UCSD-AML1 (cell line): Measurements from ENCODE around the gene OAS3.
A peak's percentile ranks its signal among the peaks of the same experiment; 100 is the strongest.
"Not testable (repeated sequence)": the region's sequence is repeated elsewhere in the genome, so short reads cannot be mapped to it uniquely, and the experiment has no call there.

Experiments
- DNase-seq: peaks from one replicate; lab custom pipeline; 2025; ENCODE audit not compliant: unreplicated experiment; lab: John Stamatoyannopoulos, UW

The OAS3 gene

GRCh38 chr12:112919121-112919520, 19.2 kb upstream of the OAS3 start:
- no peak for DNase-seq

GRCh38 chr12:112924986-112925385, 13.3 kb upstream of the OAS3 start:
- peak; percentile 31 for DNase-seq

GRCh38 chr12:112926416-112927033, 11.7 kb upstream of the OAS3 start:
- not testable (repeated sequence) for DNase-seq

- DNase-seq = no peak
These were observed 10.8 kb upstream of the OAS3 start for GRCh38 chr12:112927475-112927874.

- DNase-seq = no peak
These were observed 10.3 kb upstream of the OAS3 start for GRCh38 chr12:112927925-112928324.

GRCh38 chr12:112928978-112929377, 9.3 kb upstream of the OAS3 start:
- DNase-seq = peak; percentile 30

GRCh38 chr12:112929715-112930114, 8.6 kb upstream of the OAS3 start:
- DNase-seq = no peak

GRCh38 chr12:112930350-112930749, 7.9 kb upstream of the OAS3 start:
- DNase-seq = no peak

GRCh38 chr12:112932485-112933128, 5.7 kb upstream of the OAS3 start:
- DNase-seq = no peak

GRCh38 chr12:112933129-112933505, 5.2 kb upstream of the OAS3 start:
- DNase-seq = no peak

GRCh38 chr12:112936264-112936663, 2.0 kb upstream of the OAS3 start:
- DNase-seq = no peak

GRCh38 chr12:112936927-112937326, 1.3 kb upstream of the OAS3 start:
- DNase-seq = no peak

- no peak for DNase-seq
These were observed 477 bp downstream of the OAS3 start for GRCh38 chr12:112938751-112939150.

- peak; percentile 60 for DNase-seq
These were observed 1.6 kb downstream of the OAS3 start for GRCh38 chr12:112939761-112940381.

GRCh38 chr12:112941528-112942335, 3.5 kb downstream of the OAS3 start:
- no peak for DNase-seq

- no peak for DNase-seq
These were observed 4.3 kb downstream of the OAS3 start for GRCh38 chr12:112942572-112942971.

- DNase-seq = no peak
These were observed 5.9 kb downstream of the OAS3 start for GRCh38 chr12:112944024-112944690.

GRCh38 chr12:112945515-112945914, 7.2 kb downstream of the OAS3 start:
- DNase-seq = no peak

- DNase-seq = no peak
These were observed 8.1 kb downstream of the OAS3 start for GRCh38 chr12:112946236-112947000.

- no peak for DNase-seq
These were observed 9.0 kb downstream of the OAS3 start for GRCh38 chr12:112947314-112947713.
